HG02798 (cell line): ENCODE measurements around the gene APLP1.
A peak's percentile ranks its signal among the peaks of the same experiment; 100 is the strongest.
"Not testable (repeated sequence)": the region's sequence is repeated elsewhere in the genome, so short reads cannot be mapped to it uniquely, and the experiment has no call there.

Experiments used
- ATAC-seq: cut with Tn5 transposase; IDR thresholded peaks from one replicate; pipeline ENCODE4 v1.9.1; 2021; ENCODE audit warnings: mild to moderate bottlenecking; ENCODE audit not compliant: unreplicated experiment, poor library complexity

The APLP1 gene

GRCh38 chr19:35902870-35903475 is 34.6 kb downstream of the APLP1 start:
- ATAC-seq = no peak

- ATAC-seq = peak; percentile 41
Measured at GRCh38 chr19:35903550-35904179, 35.3 kb downstream of the APLP1 start.

GRCh38 chr19:35904311-35905068 is 36.1 kb downstream of the APLP1 start:
- ATAC-seq = no peak

DNA sequence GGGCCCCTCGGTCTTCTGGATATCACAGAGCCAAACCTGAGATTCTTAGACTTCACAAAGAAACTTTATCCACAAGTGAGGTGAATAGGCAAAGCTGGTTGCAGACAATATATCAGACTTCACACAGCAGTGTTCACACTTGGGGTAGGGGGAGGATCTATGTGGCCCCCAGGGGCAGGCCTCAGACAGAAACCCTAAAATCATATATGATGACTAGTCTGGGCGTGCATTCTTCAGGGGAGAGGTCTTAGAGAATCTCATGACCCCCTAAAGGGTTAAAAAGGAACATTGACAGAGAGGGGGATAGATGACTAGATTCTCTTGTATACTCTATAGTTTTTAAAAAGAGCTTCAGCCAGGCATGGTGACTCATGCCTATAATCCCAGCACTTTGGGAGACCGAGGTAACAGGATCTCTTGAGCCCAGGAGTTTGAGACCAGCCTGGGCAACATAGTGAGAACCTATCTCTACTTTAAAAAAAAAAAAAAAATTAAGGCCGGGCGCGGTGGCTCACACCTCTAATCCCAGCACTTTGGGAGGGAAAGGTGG is 36.9 kb downstream of the APLP1 start:
- no peak for ATAC-seq

DNA sequence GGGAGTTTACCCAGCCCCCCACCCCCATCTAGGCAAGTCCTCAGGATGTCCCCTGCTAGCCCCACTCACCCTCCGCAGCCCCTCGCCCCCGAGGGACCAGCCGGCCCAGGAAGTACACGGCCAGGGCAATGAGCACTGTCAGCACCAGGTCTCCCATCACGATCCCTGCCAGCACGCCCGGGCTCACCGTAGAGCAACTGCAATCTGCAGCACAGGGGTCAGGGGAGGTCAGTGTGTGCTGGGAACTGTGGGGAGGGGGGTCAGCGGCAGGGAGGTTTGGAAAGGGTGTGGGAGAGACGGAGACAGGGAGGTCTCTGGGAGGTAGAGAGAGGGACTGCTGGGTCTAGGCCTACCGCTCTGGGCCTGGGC is 39.0 kb downstream of the APLP1 start:
- no peak for ATAC-seq

DNA sequence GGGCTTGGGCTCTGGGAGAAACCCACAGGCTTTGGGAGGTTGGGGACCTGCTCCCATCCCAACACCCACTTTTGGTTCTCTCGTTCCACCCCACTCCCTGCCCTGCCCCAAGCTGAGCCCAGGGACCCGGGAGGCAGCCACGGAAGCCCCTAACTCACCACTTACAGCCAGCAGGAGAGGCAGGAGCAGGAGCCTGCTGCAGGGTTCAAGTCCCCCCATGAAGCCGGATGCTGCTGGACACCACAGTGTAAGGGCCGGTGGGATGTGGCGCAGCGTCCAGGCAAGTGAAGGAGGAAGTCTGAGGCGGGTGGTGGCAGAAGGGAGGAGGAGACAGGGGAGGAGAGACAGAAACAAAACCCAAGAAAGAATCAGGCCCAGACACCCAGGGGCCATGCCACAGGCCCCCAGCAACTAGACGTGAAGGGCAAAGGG is 39.7 kb downstream of the APLP1 start, which contains the start of gene TYROBP:
Gene TYROBP, minus strand, starts transcription at position 286 of the 432 bp plus-strand sequence. Its CDS starts 67 bp downstream, at position 219.
- ATAC-seq = no peak

DNA sequence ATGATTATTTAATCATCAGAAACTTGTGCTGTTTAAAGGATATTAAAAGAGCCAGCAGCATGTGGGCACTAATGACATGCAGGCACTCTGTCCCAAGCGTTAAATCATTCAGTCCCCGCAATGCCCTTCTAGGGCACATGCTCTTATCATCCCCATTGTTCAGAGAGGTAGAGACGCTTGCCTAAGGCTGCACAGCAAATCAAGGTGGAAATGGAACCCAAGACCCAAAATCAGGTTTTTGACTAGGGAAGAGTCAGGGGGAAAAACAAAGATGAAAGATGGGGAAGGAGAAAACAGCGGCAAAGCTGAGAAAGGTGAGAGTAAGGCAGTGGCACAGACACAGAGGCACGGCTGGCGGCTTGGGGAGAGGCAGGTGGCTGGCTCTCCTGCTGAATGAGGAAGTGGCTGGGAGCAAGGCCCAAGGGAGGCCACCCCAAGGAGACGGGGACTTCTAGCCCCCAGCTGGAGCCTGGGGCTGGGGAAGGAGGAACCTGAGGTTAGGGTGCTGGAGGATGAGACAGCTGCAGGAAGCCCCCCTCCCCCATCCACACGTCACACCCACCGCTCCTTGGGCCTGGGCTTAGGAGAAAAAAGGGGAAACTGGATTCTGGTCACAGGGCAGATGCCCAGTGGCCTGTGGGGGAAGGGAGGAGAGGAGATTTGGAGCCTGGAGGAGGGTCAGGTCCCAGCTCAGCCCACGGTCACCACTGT is 40.8 kb downstream of the APLP1 start:
- peak; percentile 45 for ATAC-seq

DNA sequence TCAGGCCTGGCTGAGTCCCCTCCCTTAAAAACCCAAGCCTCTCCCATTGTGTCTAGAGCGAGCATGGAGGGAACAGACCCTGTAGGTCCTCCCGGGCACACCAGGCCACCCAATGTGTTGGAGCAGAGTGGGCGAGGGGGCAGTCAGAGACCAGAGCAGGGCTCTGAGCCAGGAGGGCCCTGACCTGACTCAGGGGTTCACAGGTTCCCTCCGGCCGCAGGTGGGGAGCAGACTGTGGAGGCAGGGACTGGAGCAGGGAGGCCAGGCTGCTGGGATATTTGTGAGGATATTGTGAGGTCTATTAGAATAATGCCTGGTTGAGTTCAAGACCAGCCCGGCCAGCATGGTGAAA is 41.3 kb downstream of the APLP1 start:
- ATAC-seq = peak; percentile 7

DNA sequence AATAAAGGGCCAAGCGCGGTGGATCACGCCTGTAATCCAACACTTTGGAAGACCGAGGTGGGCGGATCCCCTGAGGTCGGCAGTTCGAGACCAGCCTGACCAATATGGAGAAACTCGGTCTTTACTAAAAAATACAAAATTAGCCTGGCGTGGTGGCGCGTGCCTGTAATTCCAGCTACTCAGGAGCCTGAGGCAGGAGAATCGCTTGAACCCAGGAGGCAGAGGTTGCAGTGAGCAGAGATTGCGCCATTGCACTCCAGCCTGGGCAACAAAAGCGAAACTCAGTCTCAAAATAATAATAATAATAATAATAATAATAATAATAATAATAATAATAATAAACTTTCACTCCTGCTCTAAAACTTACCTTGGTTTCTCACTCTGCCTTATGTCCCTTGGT is 42.0 kb downstream of the APLP1 start:
- not testable (repeated sequence) for ATAC-seq

- ATAC-seq = no peak
Measured at GRCh38 chr19:35911173-35911572, 42.8 kb downstream of the APLP1 start.

DNA sequence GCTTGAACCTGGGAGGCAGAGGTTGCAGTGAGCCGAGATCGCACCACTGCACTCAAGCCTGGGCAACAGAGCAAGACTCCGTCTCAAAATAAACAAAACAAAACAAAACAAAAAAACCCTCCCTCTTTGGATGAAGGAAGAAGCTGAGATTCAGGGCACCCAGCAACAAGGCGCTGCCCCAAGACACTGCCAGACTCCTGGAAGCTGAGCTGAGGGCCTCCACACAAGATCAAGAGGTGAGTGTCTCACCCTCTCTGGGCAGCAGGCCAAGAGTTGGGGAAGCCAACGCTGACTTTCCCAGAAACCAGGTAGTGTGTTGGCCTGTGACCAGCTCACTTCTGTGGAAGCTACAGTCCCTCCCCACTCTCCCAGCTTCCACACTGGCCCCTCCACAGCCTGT is 43.4 kb downstream of the APLP1 start:
- ATAC-seq = no peak

- no peak for ATAC-seq
Measured at GRCh38 chr19:35913589-35913988, 45.2 kb downstream of the APLP1 start.

GRCh38 chr19:35915443-35915842 is 47.1 kb downstream of the APLP1 start:
- ATAC-seq = no peak

DNA sequence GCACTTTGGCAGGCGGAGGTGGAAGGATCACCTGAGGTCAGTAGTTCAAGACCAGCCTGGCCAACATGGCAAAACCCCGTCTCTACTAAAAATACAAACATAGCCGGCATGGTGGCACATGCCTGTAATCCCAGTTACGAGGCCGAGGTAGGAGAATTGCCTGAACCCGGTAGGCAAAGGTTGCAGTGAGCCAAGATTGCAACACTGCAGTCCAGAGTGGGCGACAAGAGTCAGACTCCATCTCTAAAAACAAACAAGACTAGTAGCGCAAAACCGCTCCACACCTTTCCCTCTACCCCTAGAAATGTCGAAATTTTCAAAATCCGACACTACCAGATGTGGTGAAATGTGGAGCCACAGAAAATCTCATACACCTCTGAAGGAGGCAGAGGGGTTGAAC is 50.9 kb downstream of the APLP1 start:
- no peak for ATAC-seq

GRCh38 chr19:35921012-35921411 is 52.6 kb downstream of the APLP1 start:
- no peak for ATAC-seq

DNA sequence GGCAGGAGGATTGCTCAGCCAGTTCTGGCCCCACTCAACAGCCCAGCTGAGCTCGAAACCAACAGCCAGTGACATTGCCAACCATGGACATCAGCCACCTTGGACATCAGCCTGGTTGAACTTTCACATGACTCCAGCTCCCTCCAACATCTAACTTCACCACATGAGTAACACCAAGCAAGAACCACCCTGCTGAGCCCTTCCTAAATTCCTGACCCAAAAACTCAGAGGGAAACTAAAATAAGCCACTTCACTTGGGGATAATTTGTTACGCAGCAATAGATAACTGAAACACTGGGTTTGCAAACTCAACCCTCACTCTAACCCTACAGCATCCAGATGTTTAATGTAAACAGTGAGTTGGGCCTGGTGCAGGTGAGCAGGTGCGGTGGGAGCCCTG is 57.1 kb downstream of the APLP1 start:
- ATAC-seq = no peak

- ATAC-seq = no peak
Measured at GRCh38 chr19:35928507-35928906, 60.1 kb downstream of the APLP1 start.
